Motor neuron (in vitro differentiated cells): ENCODE results near the gene KDM5B. TPM values are rescaled to one million over a fixed set of nuclear protein-coding genes. Genes with fewer than 3 reads are reported as not detected.
"Not testable (repeated sequence)": the region's sequence is repeated elsewhere in the genome, so short reads cannot be mapped to it uniquely, and the experiment has no call there.

Experiments
- ATAC-seq, 8 experiments: fragments of 200-7000 bp; cut with Tn5 transposase; replicated peaks in 6 of 8; 2 replicates each; pipeline ENCODE4 v1.8.0; 2021; ENCODE audit warnings: mild to moderate bottlenecking in 8 of 8, moderate library complexity in 8 of 8
- H3K27ac ChIP-seq, 2 donors: fragments of 250-450 bp; sonication (Bioruptor Pico); 2 replicates each; pipeline ENCODE4 v1.9.0; 2021; ENCODE audit warnings: antibody characterized with exemption in 2 of 2, mild to moderate bottlenecking in 2 of 2, moderate library complexity in 1 of 2
- H3K4me1 ChIP-seq, 2 donors: fragments of 250-450 bp; sonication (Bioruptor Pico); replicated peaks in 1 of 2; 2 replicates each; pipeline ENCODE4 v1.6.1; 2021; ENCODE audit warnings: antibody characterized with exemption in 2 of 2, mild to moderate bottlenecking in 2 of 2, moderate library complexity in 1 of 2
- H3K4me3 ChIP-seq, 5 donors: fragments of 250-450 bp; sonication (Bioruptor Pico); 2 replicates each; pipeline ENCODE4 v1.9.0; 2021; ENCODE audit warnings: antibody characterized with exemption in 5 of 5, mild to moderate bottlenecking in 5 of 5, moderate library complexity in 4 of 5
- WGBS, 10 experiments: fragments of 450-650 bp; shearing (Covaris generic); methylation state at CpG; one replicate each; pipeline ENCODE4 v1.0.0; 2022; 5-methylcytosine and 5-hydroxymethylcytosine counted together
- in situ Hi-C, 9 experiments: fragments of 400-800 bp; cut with MboI; loops; one replicate each; pipeline ENCODE4 v1.15.0; 2021; ENCODE audit warnings: low sequenced_read_pairs in 9 of 9, low pct_unique_long_range_greater_than_20kb in 2 of 9; ENCODE audit not compliant: unreplicated experiment in 9 of 9
- total RNA-seq, 8 experiments: library from RNA; unstranded; fragments of 300-600 nt; gene quantifications; 2 replicates each; pipeline versions ENCODE4 v1.2.3 to v1.2.4, GENCODE V29; 2022

Gene KDM5B
- total RNA-seq, 8 experiments from 2014 or later: 49.0 to 191 (median 166) TPM

- WGBS, 10 experiments: 54 to 90% (median 70%) methylated on average over 2 to 3 of the region's 3 CpGs
- in situ Hi-C loops: loop anchor here in 1 of 9 experiments (25.0 kb wide), 1 partner anchor 235 kb away; no protein-coding TSS in a partner anchor
- no peak for ATAC-seq
- Histone ChIP-seq H3K4me3 (no peak overlapping the region), H3K27ac (no peak overlapping the region), H3K4me1 (no peaks in the 10 kb centered on the region)
Observed at GRCh38 chr1:202752774-202753173, 55.4 kb downstream of the KDM5B start.

GRCh38 chr1:202750761-202751160 is 57.5 kb downstream of the KDM5B start:
- Histone ChIP-seq H3K4me1 (no peaks in the 10 kb centered on the region), H3K27ac (no peak overlapping the region), H3K4me3 (no peak overlapping the region)
- 67 to 100% (median 92%) methylated on average over 1 of the region's 1 CpG; no CpG with 5 or more reads in 3 of the 10 experiments for WGBS, 10 experiments
- no peak for ATAC-seq
- in situ Hi-C loops: loop anchor here in 1 of 9 experiments (25.0 kb wide), 1 partner anchor 237 kb away; no protein-coding TSS in a partner anchor

- no peak overlapping the region for H3K27ac ChIP-seq
- in situ Hi-C loops: loop anchor here in 1 of 9 experiments (25.0 kb wide), 1 partner anchor 237 kb away; no protein-coding TSS in a partner anchor
- H3K4me1 ChIP-seq: no peaks in the 10 kb centered on the region
- H3K4me3 ChIP-seq: no peak overlapping the region
- WGBS, 10 experiments: 90 to 100% (median 100%) methylated on average over 1 to 2 of the region's 2 CpGs; no CpG with 5 or more reads in 4 of the 10 experiments
- ATAC-seq: peak in 2 of 8 experiments; percentile 12 to 53
Observed at GRCh38 chr1:202750024-202750423, 58.2 kb downstream of the KDM5B start.

- WGBS, 10 experiments: 58 to 100% (median 93%) methylated on average over 1 to 3 of the region's 3 CpGs
- in situ Hi-C loops: no loop called here
- no peaks in the 10 kb centered on the region for H3K4me1 ChIP-seq
- H3K27ac ChIP-seq: no peak overlapping the region
- no peak for ATAC-seq
- no peak overlapping the region for H3K4me3 ChIP-seq
Observed at GRCh38 chr1:202745323-202745888, 62.8 kb downstream of the KDM5B start.

GRCh38 chr1:202744770-202745169 is 63.5 kb downstream of the KDM5B start:
- in situ Hi-C loops, ATAC-seq, H3K4me1 ChIP-seq, H3K27ac ChIP-seq, H3K4me3 ChIP-seq: not testable (repeated sequence)
- 93 to 100% (median 96%) methylated on average over 2 to 3 of the region's 3 CpGs for WGBS, 10 experiments

- ATAC-seq: no peak
- no peak overlapping the region for H3K27ac ChIP-seq
- H3K4me1 ChIP-seq: no peaks in the 10 kb centered on the region
- H3K4me3 ChIP-seq: no peak overlapping the region
- 96 to 100% (median 100%) methylated on average over 1 to 6 of the region's 6 CpGs; no CpG with 5 or more reads in 1 of the 10 experiments for WGBS, 10 experiments
- in situ Hi-C loops: no loop called here
Observed at GRCh38 chr1:202742496-202742895, 65.7 kb downstream of the KDM5B start.

- in situ Hi-C loops: no loop called here
- Histone ChIP-seq H3K4me1 (no peaks in the 10 kb centered on the region), H3K4me3 (no peak overlapping the region), H3K27ac (no peak overlapping the region)
- ATAC-seq: no peak
- WGBS, 10 experiments: 85 to 99% (median 94%) methylated on average over 2 to 10 of the region's 10 CpGs
Observed at GRCh38 chr1:202733251-202733650, 75.0 kb downstream of the KDM5B start.

GRCh38 chr1:202728951-202729350 is 79.3 kb downstream of the KDM5B start:
- no peak for ATAC-seq
- Histone ChIP-seq H3K4me1 (no peaks in the 10 kb centered on the region), H3K4me3 (no peak overlapping the region), H3K27ac (no peak overlapping the region)
- 0 to 100% (median 97%) methylated on average over 1 to 4 of the region's 4 CpGs; no CpG with 5 or more reads in 1 of the 10 experiments for WGBS, 10 experiments
- in situ Hi-C loops: no loop called here

GRCh38 chr1:202725526-202725925 is 82.7 kb downstream of the KDM5B start:
- Histone ChIP-seq H3K4me3 (no peak overlapping the region), H3K4me1 (no peaks in the 10 kb centered on the region), H3K27ac (no peak overlapping the region)
- no peak for ATAC-seq
- in situ Hi-C loops: no loop called here
- WGBS, 10 experiments: 83 to 100% (median 97%) methylated on average over 1 to 3 of the region's 3 CpGs

- H3K4me1 ChIP-seq: no peaks in the 10 kb centered on the region
- in situ Hi-C loops: loop anchor here in 4 of 9 experiments (25.0 kb wide), 4 partner anchors 211 to 536 kb away; partner anchors contain the start of genes PPP1R12B (in 2 of the 4), UBE2T (in 2 of the 4) and LGR6 (in 1 of the 4)
- H3K4me3 ChIP-seq: no peak overlapping the region
- ATAC-seq: no peak
- H3K27ac ChIP-seq: no peak overlapping the region
- 92 to 100% (median 96%) methylated on average over 1 to 7 of the region's 7 CpGs; no CpG with 5 or more reads in 1 of the 10 experiments for WGBS, 10 experiments
Observed at GRCh38 chr1:202723708-202724107, 84.5 kb downstream of the KDM5B start.

- in situ Hi-C loops: loop anchor here in 4 of 9 experiments (25.0 kb wide), 4 partner anchors 211 to 536 kb away; partner anchors contain the start of genes PPP1R12B (in 2 of the 4), UBE2T (in 2 of the 4) and LGR6 (in 1 of the 4)
Observed at GRCh38 chr1:202723046-202723445, 85.2 kb downstream of the KDM5B start.

GRCh38 chr1:202716654-202717053 is 91.6 kb downstream of the KDM5B start:
- Histone ChIP-seq H3K4me3 (no peak overlapping the region), H3K4me1 (peaks cover 17% of the 10 kb centered on the region in 2 donors), H3K27ac (no peak overlapping the region)
- 0 to 83% (median 71%) methylated on average over 1 to 2 of the region's 2 CpGs; no CpG with 5 or more reads in 6 of the 10 experiments for WGBS, 10 experiments
- in situ Hi-C loops: loop anchor here in 4 of 9 experiments (25.0 kb wide), 4 partner anchors 204 to 529 kb away; partner anchors contain the start of genes PPP1R12B (in 2 of the 4), UBE2T (in 2 of the 4) and LGR6 (in 1 of the 4)
- ATAC-seq: no peak

More at GRCh38 chr1:202723046-202723445, 85.2 kb downstream of the KDM5B start:
- ATAC-seq, H3K27ac ChIP-seq, H3K4me1 ChIP-seq, H3K4me3 ChIP-seq: not testable (repeated sequence)
- WGBS, 10 experiments: 76 to 100% (median 92%) methylated on average over 1 to 6 of the region's 6 CpGs; no CpG with 5 or more reads in 2 of the 10 experiments

GRCh38 chr1:202714202-202714601 is 94.0 kb downstream of the KDM5B start:
- 50 to 100% (median 93%) methylated on average over 1 of the region's 1 CpG; no CpG with 5 or more reads in 2 of the 10 experiments for WGBS, 10 experiments
- H3K27ac ChIP-seq, H3K4me3 ChIP-seq, ATAC-seq: not testable (repeated sequence)
- in situ Hi-C loops: loop anchor here in 4 of 9 experiments (25.0 kb wide), 4 partner anchors 202 to 527 kb away; partner anchors contain the start of genes PPP1R12B (in 2 of the 4), UBE2T (in 2 of the 4) and LGR6 (in 1 of the 4)
- peaks cover 32 to 38% of the 10 kb centered on the region in 2 donors for H3K4me1 ChIP-seq
